ENCODE results near the gene H6PD.

Gene H6PD

DNA sequence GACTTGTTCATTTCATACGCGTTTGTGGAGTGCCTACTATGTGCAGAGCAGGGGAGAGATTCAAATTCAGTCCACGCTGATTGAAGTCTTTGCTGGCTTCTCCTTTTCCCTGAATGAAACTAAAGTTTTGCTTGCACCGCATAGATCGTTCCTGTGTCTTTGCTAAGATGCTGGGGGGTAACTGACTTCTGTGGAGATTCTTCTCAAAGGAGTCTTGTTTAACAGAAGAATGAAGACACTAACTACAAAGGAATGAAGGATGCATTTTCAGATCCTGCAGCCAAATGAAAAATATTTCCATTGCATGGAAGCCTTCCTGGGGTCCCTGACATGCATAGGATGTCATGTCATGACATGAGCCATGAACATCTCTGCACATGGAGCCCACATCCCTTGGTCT, 26.9 kb upstream of the H6PD start:
- no peak for DNase-seq (ENCODE audit: low read depth)

DNA sequence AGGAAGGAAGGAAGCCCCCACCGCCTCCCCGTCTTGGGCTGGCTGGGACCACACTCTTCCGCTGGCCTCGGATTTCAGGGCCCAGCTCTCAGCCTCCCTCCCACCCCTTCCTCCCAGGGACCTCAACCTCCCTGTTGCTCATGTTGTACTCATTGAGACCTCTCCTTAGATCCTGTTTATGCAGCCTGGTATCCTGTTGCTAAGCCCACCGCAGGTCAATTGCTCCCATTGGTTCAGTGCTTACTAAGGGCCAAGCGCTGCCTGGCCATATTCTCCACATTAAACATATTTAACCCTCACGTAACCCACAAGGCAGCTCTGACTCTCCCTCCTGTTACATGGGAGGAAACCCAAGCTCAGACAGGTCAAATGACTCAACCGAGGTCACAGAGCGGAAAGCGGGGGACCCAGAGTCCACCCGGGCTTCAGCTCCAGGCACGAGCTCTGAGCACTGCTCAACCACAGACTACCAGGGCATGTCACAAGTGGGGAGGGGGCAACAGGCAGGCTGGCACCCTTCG, 23.2 kb upstream of the H6PD start:
- DNase-seq (ENCODE audit: low read depth) = no peak

DNA sequence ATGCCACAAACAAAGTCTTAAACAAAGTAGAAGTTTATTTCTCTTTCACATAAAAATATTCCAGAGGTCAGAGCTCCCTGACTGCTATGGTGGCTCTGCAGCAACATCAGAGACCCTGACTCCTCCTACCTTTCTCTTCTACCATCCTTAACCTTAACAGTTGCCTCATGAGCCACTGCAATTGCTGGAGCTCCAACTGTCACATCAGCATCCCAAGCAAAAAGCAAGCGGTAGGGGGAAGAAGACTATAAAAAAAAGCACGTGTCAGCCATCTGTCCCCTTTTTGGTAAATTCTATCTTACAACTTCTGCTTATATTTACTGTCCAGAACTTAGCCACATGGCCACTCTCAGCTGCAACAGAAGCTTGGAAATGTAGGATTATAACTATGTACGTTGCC, 21.8 kb upstream of the H6PD start:
- no peak for DNase-seq (ENCODE audit: low read depth)

DNA sequence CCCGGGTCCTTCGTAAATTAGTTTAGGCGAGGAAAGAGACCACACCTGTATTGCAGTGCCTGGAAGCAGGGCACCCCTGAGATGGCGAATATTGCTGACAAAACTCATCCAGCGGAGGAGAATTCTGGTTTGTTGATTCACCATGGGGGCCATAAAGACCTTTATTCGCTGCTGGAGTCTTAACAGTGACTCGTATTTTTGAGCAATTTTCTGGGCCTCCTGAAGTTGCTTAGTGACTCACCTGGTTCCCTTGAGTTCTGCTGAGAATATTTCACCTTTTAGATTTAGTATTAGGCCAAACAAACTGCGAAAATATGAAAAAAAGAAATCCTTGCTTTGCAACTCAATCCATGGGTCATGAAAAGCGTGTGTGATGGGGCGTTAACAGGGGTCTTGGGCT, 20.6 kb upstream of the H6PD start:
- no peak for DNase-seq (ENCODE audit: low read depth)

DNA sequence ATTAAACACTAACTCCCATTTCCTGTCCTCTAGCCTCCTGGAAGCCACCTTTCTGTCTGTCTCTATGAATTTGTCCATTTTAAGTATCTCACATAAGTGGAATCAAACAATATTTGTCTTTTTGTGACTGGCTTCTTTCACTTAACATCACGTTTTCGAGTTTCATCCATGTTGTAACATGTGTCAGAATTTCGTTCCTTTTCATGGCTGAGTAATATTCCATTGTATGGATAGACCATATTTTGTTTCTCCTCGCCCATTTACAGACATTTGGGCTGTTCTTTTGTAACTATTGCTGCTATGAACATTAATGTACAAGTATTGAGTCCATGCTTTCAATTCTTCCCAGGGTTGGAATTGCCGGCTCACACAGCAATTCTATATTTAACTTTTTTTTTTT, 15.7 kb upstream of the H6PD start:
- DNase-seq (ENCODE audit: low read depth) = no peak

DNA sequence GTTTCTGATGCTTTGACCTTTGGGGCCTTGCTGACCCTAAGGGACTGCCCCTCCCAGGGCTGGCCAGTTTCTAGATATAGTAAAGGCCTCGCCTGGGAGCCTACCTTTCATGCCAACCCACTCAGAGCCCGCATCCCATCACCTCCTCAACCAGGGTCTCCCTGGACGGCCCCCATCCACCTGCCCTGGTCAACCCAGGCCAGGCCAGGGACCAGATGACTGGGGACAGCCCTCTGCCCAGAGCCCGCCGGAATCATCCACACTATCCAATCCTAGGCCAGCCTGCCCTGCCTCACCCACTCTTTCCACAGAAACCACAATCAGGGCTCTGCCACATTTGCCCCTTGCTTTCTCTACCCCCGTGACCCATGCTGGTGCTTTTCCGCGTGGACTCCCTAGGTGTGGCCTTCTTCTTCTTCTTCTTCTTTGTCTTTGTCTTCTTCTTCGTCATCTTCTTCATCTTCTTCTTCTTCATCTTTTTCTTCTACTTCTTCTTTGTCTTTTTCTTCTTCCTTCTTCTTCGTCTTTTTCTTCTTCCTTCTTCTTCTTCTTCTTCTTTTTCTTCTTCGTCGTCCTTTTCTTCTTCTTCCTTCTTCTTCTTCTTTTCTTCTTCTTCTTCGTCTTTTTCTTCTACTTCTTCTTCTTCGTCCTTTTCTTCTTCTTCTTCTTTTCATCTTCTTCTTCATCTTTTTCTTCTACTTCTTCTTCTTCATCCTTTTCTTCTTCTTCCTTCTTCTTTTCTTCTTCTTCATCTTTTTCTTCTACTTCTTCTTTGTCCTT, 11.5 kb upstream of the H6PD start:
- DNase-seq (ENCODE audit: low read depth) = no peak

DNA sequence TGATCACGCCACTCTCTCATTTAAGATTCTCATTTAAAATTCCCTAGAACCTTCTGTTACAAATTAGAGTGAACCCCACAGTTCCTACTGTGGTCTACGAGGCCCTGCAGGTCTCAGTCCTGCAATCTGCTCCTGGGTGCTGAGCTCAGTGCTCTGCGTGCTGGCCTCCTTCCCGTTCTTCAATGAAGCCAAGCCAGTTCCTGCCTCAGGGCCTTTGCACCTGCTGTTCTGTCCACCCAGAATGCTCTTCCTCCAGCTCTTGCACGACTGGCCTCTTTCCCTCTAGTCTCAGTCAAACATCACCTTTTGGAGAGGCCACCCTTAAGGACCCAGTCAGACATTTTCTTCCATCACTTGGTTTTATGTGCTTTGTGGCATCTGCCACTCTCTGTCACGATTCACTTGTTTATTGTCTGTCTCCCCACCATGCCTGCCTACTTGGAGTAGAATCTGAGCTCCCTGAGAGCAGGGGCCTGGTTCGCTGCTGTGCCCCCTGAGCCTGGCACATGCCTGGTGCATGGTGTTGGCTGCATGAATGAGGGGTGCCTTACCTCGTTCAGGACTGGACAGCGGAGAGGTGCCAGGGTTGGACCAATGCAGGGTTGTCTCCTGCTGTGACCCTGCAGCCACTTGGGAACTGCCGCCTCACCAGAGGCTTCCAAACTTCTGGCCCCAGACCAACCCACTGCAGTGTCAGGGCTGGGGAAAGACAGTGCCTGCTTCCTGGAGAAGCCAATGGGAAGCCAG, 9.7 kb upstream of the H6PD start:
- DNase-seq (ENCODE audit: low read depth) = no peak

DNA sequence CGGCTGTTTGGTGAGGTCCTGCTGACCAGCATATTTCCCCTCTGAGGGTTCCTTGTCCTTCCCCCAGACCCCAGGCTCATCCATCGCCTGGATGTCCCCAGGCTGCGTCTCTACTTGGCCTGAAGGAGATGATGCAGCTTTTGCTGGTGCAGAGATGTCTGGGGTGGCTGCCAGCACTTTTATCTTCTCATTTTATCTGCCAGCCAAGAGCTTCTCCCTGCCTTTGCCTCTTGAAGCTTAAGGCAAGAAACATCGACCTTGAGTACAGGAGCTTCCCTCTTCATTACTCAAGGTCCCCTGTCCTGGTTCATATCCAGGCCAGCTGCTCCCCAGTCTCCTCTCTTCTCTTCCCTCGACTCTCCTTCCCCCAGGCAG, 9.2 kb upstream of the H6PD start:
- no peak for DNase-seq (ENCODE audit: low read depth)

DNA sequence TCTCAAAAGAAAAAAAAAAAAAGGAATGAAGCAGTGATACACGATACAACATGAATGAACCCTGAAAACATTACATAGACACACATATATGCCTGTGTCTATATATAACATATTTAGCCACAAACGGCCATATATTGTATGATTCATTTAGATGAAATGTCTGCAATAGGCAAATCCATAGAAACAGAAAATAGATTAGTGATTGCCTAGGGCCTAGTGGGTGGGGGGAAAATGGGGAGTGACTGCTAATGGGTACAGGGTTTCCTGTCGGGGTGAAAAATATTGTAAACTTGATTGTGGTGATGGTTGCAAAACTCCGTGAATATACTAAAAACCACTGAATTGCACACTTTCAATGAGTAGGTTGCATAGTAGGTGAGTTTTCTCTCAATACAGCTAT, 6.0 kb upstream of the H6PD start:
- no peak for DNase-seq (ENCODE audit: low read depth)

DNA sequence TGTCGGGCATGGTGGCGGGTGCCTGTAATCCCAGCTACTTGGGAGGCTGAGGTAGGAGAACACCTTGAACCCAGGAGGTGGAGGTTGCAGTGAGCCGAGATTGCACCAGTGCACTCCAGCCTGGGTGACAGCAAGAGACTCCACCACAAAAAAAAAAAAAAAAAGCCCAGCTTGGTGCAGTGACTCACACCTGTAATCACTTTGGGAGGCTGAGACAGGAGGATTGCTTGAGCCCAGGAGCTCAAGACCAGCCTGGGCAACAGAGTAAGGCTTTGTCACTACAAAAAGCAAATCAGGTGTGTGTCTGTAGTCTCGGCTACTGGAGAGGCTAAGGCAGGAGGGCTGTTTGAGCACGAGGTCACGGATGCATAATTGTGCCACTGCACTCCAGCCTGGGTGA, 5.0 kb upstream of the H6PD start:
- no peak for DNase-seq (ENCODE audit: low read depth)

DNA sequence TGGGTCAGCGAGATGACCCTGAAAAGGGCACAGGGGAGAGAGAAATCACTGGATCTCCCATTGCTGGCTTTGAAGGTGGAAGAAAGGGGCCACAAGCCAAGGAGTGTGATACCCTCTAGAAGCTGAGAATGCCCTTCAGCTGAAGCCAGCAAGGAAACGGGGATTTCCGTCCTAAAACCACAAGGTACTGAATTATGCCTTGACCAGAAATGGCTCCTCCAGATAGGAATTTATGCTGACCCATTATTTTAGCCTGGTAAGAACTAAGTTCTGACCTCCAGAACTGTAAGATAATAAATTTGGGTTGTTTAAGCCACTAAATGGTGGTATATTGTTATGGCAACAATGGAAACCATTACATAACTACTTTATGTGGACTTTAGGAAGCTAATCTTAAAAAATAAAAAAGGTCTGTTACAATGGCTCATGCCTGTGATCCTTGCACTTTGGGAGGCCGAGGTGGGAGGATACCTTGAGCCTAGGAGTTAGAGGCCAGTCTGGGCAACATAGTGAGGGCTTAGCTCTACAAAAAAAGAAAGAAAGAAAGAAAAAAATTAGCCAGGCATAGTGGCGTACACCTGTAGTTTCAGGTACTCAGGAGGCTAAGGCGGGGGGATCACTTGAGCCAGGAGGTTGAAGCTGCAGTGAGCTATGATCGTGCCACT, 3.6 kb upstream of the H6PD start:
- DNase-seq (ENCODE audit: low read depth) = no peak

DNA sequence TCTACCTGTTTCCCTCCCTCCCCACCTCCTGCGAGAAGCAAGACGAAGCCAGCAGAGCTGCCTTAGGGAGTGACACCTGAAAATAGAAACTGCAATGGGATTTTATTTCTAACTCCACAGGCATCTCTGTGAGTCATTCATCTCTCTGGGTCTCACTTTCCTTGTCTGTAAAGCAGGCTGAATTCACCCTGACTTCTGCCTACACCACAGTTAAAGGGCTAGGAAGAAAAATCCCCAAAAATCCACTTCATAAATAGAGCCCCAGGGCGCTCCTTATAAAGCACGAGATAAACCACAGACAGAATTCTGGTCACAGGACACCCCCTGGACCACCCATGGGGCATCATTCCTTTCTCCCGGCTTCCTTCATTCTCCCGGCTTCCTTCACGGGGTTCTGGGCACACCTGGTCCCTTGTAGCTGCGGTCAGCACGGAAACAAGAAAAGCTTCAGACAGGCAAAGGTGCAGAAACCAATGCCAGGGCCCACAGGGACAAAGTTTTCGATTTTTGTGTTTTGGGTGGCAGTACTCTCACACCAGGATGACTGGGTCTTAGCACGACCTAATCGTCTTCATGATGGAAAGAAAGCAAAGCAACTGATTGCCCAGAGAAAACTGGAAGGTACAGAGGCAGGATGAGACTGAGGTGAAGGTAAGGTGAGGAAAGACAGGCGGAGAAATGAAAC, 2.8 kb upstream of the H6PD start:
- no peak for DNase-seq (ENCODE audit: low read depth)

DNA sequence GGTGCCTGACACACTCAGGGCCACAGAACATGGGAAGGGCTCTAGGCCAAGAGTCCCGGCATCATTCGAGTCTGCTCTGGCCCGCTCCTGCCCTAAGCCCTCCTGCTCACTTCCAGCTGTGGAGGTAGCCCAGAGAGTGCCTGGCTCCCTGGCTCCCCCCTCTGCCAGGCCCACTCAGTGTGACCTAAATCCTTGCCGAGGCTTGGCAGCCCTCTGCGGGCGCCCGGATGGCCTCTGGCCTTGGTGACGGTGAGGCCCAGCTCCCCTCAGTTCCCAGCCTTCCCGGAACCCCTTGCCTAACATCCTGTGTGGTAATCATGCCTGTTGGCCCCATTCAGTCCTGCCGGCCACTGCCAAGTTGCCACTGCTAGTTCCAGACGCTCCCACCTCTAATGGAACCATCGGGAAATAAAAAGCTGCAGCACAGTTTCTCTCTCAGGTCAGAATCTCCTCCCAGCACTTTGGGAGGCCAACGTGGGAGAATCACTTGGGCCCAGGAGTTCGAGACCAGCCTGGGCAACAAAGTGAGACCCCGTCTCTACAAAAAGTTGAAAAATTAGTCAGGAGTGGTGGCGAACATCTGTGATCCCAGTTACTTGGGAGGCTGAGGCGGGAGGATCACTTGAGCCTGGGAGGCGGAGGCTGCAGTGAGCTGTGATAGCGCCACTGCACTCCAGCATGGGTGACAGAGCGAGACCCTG, 1.2 kb upstream of the H6PD start:
- no peak for DNase-seq (ENCODE audit: low read depth)

DNA sequence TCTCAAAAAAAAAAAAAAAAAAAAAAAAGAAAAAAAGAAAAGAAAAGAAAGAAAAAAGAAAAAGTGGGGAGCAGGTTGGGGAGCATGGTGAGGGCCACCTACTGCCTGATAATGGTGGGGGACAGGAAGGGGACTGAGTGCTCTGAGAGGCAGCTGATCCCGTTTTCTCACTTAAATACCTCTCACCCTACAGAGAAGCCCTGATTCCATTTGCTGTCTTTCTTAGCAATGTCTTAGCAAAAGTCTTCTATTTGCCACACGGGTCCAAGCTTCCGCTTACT, 692 bp upstream of the H6PD start:
- no peak for DNase-seq (ENCODE audit: low read depth)

DNA sequence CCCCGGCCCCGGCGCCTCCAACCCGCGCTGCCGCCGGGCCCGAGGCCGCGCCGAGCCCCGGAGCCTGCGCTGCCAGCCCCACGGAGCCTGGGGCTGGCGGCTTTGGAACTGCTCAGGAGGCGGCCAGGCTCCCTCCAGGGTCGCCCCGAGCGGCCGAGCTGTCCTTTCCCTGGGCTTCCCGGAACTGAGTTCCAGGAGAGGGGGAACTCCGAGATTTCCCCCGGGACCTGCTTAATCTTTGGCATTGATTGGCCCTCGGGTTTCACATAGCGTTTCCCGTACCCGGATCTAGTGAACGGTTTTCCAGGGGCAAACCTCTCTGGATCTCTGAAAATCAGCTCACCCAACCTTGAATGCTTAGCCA, 504 bp downstream of the H6PD start:
- DNase-seq (ENCODE audit: low read depth) = no peak

DNA sequence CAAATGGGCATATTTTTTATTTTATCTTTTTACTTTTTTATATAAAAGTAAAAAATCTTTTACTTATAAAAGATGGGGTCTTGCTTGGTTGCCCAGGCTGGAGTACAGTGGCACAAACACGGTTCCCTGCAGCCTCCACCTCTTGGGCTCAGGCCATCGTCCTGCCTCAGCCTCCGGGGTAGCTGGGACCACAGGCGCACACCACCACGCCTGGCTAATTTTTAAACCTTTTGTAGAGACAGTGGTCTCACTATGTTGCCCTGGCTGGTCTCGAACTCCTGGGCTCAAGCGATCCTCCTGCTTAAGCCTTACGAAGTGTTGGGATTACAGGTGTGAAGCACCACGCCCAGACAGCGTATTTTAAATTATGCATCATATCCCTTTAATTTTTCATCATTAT, 986 bp downstream of the H6PD start:
- DNase-seq (ENCODE audit: low read depth) = no peak

DNA sequence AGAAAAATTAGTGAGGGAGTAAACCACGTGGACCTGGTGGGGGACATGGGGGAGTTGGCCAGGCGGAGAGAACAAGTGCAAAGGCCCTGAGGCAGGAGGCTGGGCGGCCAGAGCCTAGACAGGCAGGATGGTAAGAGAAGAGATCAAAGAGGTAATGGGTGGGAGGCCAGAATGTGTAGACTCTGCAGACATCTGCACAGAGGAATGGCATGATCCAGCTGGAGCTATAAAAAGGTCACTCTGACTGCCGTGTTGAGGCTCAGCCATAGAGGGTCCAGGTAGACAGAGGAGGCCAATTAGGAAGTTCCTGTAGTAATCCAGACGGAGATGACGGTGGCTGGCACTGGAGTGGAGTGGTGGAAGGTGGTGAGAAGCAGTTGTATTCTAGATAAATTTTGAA, 3.6 kb downstream of the H6PD start:
- DNase-seq (ENCODE audit: low read depth) = no peak

DNA sequence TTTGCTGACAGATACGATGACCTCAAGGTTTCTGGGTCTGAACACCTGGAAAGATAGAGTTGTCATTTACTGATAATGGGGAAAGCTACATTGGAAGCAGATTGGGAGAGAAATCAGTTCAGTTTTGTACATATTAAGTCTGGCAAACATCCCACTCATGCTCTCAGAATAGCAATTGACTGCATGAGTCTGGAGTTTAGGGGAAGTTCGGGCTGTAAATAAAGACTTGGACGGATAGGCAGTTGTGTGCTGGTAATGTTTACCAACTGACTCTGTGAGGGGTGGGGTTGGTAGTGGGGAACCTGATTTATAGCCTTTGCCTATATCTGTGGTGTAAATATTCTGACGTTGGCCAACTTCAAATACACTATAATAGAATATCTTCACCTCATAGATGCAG, 4.0 kb downstream of the H6PD start:
- no peak for DNase-seq (ENCODE audit: low read depth)

DNA sequence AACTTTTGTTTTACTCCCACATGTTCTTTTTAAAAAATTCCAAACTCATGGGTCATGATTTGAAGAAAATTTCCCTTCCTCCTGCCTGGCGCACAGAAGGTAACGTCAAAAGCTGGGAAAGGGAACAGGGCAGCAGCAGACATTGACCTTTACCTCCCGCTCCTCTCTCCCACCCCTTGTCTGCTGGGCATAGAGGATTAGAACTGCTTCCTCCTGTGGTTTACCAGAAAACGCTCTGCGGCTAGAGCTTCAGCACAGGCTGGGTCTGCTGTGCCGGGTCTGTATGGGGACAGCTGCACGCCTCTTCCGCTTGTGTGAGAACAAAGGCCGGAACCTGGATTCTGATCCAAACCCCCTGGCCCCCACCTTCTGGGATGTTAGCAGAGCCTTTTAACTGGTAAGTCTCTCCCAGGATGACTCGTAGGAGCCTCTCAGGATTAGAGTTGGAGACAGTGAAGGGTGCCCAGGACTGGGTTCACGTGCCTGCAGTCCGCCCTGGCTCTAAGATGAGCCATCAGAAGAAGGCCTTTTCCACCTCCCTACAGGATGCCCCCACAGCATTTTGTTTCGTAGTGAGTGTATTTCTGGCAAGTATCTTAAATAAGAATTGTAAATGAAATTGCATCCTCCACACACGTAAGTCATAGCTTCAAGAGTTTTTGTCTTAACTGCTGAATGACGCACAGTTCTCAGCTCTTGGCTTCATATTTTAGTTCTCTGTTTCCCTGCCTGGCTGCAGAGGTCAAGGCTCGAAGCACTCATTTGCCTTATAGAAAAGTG, 5.2 kb downstream of the H6PD start:
- peak; percentile 5 for DNase-seq (ENCODE audit: low read depth)

DNA sequence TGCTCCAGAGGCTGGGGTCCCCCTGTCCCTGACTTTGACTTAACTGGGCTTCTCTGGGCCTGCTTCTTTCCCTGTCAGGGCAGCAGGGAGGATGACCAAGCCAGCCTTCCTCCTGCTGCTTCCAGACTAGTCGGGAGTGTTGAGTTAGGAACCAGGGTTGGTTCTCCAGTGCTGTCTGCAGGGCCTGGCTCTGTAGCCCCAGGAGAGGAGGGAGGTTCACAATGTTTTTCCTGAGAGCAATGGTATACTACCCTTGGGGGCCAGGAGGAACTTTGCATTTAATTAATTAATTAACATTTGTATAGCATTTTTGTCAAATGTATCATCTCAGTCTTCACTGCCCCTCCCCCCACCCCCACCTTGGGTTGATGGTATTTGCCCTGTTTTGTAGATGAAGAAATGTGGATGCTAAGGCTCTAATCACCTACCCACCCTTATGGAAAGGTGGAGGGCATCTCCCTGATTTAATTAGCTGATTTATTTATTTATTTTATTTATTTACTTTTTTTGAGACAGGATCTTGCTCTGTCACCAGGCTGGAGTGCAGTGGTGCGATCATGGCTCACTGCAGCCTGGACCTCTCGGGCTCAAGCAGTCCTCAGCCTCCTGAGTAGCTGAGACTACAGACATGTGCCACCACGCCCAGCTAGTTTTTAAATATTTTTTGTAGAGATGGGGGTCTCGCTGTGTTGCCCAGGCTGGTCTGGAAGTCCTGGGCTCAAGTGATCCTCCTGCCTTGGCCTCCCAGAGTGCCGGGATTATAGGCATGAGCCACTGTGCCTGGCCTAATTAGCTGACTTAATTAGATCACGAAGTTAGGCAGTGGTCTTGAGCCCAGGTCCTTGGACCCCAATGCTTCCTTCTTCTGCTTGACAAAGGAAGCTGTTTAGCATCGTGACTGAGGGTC, 6.6 kb downstream of the H6PD start:
- DNase-seq (ENCODE audit: low read depth) = no peak
